ENCODE measurements around the gene ITPKC. TPM values are rescaled to one million over a fixed set of nuclear protein-coding genes. Genes with fewer than 3 reads are reported as not detected.
"Not testable (repeated sequence)": the region's sequence is repeated elsewhere in the genome, so short reads cannot be mapped to it uniquely, and the experiment has no call there.

The ITPKC gene
- total RNA-seq, 1 donor from 2014 or later: 8.7 TPM

DNA sequence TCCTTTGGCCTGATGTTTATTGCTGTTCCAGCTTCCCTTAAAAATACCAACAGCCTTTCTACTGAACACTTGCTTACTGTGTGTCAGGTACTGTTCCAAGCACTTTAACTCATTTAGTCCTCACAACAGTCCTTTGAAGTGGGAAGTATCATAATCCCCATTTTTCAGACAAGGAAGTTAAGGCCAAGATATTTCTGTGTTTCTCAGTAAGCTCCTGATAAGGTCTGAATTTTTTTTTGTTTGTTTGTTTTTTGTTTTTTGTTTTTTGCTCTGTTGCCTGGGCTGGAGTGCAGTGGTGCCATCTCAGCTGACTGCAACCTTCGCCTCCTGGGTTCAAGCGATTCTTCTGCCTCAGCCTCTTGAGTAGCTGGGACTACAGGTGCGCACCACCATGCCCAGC, 41.6 kb downstream of the ITPKC start:
- intact Hi-C loops (cut with micrococcal nuclease): no loop called here

DNA sequence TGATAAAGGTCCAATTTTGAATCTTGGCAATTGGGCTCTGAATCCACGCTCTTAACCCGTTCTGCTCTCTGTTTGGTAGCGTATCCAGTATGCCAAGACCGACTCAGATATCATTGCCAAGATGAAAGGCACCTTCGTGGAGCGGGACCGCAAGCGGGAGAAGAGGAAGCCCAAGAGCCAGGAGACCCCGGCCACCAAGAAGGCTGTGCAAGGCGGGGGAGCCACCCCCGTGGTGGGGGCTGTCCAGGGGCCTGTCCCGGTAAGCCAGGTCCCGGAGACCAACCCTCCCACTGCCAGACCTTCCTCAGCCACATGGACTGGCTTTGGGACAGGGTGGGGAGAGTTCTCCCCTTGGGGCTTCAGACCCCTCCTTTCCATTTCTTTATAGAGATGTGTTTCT, 42.4 kb downstream of the ITPKC start:
- intact Hi-C loops (cut with micrococcal nuclease): no loop called here

DNA sequence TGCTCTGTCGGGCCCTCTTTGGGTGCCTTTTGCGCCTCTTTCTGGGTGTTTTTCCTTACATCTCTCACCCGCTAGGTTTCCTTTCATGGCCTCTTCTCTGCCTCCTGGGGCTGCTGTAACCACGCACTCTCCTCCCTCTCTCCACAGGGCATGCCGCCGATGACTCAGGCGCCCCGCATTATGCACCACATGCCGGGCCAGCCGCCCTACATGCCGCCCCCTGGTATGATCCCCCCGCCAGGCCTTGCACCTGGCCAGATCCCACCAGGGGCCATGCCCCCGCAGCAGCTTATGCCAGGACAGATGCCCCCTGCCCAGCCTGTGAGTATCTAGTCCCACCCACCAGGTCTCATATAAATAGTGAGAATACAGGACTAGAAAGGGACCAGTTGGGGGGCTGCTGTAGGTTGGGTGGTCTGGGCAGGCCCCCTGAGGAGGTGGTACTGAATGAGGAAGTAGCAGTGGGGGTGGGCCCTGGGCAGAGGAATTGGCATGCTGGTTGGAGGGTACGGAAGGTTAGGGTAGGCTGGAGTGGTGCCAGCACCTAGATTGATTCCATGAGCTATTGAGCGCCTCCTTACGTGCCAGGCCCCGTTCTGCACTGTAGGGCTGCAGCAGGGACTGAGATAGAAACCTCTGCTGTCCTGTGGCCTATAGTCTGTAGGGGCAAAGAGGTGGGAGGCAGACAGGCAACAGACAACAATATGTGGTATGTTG, 46.0 kb downstream of the ITPKC start:
- intact Hi-C loops (cut with micrococcal nuclease): no loop called here

DNA sequence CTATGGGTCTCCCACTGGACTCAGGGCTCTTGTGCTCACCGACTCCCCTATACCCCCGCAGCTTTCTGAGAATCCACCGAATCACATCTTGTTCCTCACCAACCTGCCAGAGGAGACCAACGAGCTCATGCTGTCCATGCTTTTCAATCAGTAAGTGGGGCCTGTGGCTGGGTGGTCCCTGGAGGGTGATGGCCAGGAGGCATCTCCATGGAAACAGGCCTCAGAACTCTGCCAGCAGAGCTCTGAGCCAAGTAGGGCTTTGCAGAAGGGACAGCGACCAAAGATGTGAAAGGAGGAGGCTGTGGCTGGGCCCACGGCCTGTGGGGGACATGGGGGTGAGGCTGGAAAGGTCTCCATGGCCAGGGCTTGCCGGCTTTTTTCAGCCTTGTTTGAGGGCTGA, 46.6 kb downstream of the ITPKC start:
- intact Hi-C loops (cut with micrococcal nuclease): no loop called here

DNA sequence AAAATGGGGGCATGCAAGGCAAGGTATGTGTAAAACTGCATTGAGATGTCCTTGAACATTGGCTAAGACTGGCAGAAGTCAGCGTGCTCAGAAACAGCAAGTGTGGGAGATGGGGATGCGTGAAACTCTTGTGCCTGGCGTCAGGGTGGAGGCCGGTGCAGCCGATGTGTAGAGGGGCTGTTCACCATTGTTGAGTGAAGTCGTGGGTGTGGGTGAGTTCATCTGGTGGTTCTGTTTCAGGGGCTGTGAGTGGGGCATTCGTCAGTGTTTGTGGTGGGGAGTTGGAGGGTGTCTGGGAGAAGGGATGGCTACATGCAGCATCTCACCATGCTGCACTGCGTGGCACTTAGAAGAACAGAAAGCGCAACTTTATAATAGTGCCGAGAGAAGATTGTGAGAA, 47.1 kb downstream of the ITPKC start:
- intact Hi-C loops (cut with micrococcal nuclease): no loop called here

DNA sequence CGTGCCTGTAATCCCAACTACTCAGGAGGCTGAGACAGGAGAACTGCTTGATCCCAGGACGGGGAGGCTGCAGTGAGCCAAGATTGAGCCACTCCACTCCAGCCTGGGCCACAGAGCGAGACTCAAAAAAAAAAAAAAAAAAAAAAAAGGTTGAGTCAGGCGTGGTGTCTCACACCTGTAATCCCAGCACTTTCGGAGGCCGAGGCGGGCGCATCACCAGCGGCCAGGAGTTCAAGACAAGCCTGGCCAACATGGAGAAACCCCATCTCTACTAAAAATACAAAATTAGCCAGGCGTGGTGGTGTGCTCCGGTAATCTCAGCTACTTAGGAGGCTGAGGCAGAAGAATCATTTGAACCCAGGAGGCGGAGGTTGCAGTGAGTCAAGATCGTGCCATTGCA, 49.5 kb downstream of the ITPKC start:
- intact Hi-C loops (cut with micrococcal nuclease): not testable (repeated sequence)

DNA sequence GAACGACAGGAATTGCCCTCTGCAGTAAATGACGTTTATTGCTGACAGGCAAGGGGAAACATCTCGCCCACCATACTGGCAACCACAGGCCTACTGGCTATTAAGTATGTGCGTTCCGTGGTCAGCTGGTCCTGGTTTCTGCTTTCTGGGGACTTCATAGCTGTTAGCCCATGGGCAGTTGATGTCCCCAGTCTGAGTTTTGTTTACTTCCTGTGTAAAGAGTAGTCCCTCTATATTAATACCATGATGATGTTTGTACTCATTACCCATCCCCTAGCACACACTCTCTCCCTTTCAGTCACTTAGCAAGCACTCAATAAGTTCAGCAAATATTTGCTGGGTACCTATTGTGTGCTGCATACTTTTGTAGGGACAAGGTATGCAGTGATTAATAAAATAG, 52.0 kb downstream of the ITPKC start:
- intact Hi-C loops (cut with micrococcal nuclease): no loop called here

DNA sequence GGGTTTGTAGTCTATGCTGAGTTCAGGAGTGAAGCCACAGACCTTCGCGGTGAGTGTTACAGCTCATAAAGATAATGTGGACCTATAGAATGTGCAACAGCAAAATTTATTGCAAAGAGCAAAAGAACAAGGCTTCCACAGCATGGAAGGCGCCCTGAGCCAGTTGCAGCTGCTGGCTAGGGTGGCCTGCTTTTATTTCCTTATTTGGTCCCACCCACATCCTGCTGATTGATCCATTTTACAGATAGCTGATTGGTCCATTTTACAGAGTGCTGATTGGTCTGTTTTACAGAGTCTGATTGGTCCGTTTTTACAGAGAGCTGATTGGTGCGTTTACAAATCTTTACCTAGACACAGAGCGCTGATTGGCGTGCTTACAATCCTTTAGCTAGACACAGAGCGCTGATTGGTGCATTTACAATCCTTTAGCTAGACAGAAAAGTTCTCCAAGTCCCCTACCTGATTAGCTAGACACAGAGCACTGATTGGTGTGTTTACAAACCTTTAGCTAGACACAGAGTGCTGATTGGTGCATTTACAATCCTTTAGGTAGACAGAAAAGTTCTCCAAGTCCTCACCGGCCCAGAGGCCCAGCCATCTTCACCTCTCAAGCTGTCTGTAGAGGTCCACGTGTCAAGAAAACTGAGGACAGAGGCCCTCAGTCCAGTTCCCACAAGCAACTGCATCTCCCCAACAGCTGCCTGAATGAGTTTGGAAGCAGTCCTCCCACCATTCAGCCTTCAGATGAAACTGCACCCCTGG, 54.4 kb downstream of the ITPKC start:
- intact Hi-C loops (cut with micrococcal nuclease): loop anchor here (10.0 kb wide), 1 partner anchor 764 kb away; no protein-coding TSS in a partner anchor

DNA sequence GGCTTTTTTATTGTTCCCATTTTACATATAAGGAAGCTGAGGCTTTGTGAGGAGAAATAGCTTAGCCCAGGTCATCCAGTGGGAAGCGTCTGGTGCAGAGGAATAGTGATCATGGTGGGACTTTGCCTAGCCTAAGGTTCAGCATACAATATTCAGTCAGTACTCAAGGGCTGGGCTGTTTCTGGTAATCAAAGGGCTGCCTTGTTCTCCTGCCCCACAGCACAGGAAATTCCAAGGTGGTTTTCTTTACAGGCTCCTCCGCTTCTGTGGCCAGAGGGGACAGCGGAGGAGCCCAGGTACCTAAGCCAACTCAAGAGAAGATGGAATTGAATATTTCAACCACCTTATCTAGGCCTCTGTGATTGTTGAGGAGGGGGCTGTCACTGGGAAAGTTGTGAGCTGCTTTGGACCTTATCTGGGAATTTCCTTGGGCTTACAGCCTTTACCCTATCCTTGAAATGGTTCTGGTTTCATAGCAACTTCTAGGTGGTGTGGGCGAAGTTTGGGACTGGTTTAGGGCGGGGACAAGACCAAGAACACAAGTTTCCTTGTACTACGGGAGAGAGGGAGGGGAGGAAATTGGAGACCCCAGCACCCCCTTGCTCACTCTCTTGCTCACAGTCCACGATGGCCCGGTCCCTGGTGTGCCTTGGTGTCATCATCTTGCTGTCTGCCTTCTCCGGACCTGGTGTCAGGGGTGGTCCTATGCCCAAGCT, 58.2 kb downstream of the ITPKC start, which contains the start of gene MIA:
MIA (plus strand) TSS at position 606 of the 716 bp plus-strand sequence; CDS start at position 628, 22 bp downstream.
- intact Hi-C loops (cut with micrococcal nuclease): loop anchor here (10.0 kb wide), 1 partner anchor 760 kb away; no protein-coding TSS in a partner anchor

DNA sequence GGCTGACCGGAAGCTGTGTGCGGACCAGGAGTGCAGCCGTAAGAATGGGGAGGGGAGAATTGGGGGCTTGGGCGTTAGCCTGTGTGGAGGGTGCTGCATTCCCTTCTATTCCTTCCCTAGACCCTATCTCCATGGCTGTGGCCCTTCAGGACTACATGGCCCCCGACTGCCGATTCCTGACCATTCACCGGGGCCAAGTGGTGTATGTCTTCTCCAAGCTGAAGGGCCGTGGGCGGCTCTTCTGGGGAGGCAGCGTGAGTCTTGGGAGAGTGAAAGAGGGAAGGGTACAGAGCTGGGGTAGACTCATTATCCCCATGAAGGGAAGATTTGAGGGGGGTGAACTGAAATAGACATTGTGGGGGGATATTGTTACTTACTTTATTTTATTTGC, 58.7 kb downstream of the ITPKC start:
- intact Hi-C loops (cut with micrococcal nuclease): loop anchor here (10.0 kb wide), 1 partner anchor 759 kb away; no protein-coding TSS in a partner anchor

DNA sequence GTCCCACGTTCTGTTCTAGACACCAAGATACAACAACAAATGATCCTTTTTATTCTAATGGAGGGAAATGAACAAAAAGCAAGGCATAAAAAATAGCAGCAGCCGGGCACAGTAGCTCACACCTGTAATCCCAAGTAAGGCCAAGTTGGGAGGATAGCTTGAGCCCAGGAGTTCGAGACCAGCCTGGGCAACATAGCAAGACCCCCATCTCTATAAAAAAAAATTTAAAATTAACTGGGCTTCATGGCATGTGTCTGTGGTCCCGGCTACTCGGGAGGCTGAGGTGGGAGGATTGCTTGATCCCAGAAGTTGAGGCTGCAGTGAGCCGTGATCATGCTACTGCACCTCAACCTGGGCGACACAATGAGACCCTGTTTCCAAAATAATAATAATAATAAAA, 59.5 kb downstream of the ITPKC start:
- intact Hi-C loops (cut with micrococcal nuclease): loop anchor here (10.0 kb wide), 1 partner anchor 758 kb away; no protein-coding TSS in a partner anchor

DNA sequence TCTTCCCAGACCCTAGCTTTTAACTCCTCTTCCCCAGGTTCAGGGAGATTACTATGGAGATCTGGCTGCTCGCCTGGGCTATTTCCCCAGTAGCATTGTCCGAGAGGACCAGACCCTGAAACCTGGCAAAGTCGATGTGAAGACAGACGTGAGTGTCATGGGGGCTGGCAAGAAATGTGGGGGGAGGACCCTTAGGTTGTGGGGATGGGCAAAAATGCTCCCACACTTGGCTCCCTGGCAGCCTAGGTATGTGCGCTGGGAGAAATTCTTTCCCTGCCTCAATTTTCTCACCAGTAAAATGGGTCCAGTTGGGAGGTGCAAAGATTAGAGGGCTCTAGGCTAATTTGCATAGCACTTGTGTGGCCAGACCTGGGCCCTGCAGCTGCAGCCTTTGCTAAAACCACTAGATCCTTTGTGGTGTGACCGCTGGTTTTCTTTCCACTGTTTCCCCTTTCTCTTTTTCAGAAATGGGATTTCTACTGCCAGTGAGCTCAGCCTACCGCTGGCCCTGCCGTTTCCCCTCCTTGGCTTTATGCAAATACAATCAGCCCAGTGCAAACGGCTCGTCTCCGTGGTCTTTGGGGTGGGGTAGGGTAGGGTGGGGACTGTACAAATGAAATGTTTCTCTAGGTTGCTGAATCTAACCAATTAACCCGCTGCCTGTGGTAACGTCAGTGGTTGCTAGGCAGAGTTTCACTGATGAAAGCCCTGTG, 60.2 kb downstream of the ITPKC start:
- intact Hi-C loops (cut with micrococcal nuclease): loop anchor here (1.0 to 10.0 kb wide), 5 partner anchors 27 to 758 kb away; partner anchors contain the start of gene ACTMAP

DNA sequence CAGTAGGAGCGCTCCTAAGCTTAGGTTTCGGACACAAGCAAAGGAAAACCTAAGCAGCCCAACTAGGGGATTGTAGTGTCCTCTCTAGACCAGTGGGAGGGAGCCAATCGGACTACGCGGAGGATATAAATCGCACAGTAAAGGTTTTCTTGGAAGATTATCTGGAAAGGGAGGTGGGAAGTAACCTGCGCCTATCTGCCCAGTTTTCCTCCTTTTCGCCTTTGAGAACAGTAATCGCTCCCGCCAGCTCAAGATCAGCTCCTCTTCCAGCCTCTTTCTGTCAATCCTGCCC, 60.7 kb downstream of the ITPKC start:
- intact Hi-C loops (cut with micrococcal nuclease): loop anchor here (1.0 to 10.0 kb wide), 5 partner anchors 27 to 757 kb away; partner anchors contain the start of gene ACTMAP

DNA sequence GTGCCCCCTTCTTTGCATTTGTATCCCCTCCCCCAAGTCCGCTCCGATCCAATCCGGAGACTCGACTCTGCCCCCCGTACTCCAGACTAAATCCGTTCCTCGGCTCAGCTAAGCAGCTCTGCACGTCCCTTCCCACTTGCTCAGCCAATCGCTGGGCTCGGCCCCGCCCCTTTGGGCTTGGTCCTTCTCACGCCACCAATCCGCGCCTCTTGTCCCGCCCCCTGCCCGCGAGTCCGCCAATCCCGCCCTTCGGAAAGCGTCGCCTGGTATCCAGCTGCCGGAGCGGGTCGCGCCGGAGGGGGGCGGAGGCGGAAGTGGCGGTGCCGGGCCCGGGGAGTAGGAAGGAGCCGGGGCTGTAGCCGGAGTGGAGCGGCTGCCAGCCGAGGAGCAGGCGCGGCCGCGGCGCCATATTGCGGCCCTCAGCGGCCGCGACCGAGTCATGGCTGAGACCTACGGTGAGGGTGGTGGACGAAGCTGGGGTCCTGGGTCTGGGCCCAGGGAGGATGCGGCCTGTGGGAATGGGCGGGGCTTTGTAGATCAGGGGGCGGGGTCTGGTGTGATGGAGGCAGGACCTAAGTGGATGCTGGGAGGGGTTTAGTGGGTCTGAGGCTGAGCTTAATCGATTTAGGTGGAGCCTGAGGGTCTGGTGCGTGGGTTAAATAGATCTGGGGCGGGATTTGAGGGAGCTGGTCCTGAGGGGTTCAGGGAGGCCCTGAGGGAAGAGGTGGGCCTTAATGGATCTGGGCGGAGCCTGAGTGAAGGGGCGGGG, 61.2 kb downstream of the ITPKC start, which contains the start of gene RAB4B:
RAB4B (plus strand) TSS at position 311 of the 769 bp plus-strand sequence; CDS start at position 440, 129 bp downstream.
- intact Hi-C loops (cut with micrococcal nuclease): loop anchor here (1.0 to 10.0 kb wide), 17 partner anchors 20 to 1245 kb away; partner anchors contain the start of genes ACTMAP, BLVRB, COQ8B and EID2B

DNA sequence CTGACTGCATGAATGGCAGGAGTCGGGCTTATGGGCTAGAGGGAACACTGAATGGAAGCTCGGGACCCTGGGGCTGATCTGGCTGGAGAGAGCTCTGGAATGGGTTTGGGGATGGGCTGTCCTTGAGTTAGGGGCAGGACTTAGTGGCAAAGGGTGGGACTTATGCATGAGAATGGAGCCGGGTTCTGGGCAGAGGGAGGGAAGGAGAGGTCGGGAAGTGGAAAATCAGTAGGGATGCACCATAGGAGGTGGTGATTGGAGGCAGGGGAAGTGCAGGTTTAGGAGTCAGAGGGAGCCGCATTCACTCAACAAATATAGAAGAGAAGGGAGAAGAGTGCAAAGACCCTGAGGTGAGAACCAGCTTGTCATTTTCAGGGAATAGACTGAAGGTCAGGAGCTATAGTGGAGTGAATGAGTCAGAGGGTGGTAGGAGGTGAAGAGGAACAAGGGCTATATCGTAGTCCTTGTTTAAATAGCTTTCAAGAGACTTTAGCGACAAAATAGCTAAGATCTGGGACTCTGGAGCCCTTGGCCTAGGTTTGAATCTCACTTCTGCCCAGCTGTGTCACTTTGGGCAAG, 61.9 kb downstream of the ITPKC start:
- intact Hi-C loops (cut with micrococcal nuclease): loop anchor here (1.0 to 10.0 kb wide), 13 partner anchors 20 to 1246 kb away; partner anchors contain the start of genes BLVRB, COQ8B, EID2B and NUMBL

DNA sequence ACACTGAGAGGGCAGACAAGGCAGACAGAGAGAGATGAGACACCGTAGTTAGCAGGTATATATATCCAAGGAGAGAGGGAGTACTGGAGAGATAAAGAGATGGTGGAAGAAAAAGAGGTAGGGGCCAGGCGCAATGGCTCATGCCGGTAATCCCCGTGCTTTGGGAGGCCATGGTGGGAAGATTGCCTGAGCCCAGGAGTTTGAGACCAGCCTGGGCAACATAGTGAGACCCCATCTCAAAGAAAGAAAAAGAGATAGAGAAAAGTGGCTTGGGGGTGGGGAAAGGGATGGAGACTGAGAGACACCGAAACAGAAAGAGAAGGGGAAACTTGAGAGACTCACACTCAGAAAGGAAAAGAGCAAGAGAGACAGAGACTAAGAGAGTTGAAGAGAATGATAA, 63.7 kb downstream of the ITPKC start:
- intact Hi-C loops (cut with micrococcal nuclease): no loop called here

DNA sequence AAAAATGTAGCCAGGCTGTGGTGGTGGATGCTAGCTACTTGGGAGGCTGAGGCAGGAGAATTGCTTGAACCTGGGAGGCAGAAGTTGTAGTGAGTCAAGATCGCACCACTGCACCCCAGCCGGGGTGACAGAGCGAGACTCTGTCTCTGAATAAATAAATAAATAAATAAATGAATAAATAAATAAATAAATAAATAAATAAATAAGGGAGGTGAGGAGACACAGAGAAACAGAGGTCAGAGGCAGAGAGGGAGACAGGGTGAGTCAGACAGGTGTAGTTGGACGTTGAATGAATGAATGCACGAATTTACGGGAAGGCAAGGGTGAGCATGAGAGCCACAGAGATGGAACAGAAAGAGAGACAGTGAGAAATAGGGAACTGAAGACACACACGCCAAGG, 64.2 kb downstream of the ITPKC start:
- intact Hi-C loops (cut with micrococcal nuclease): no loop called here

DNA sequence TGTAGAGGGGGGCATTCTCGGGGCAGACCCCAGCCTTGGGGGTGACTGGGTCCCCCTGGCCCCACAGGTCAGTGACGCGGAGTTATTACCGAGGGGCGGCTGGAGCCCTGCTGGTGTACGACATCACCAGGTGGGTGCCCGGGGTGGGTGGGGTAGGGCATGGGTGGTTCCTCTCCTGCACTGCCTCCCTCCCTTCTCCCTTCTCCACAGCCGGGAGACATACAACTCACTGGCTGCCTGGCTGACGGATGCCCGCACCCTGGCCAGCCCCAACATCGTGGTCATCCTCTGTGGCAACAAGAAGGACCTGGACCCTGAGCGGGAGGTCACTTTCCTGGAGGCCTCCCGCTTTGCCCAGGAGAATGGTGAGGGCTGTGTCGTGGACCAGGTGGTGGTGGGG, 66.8 kb downstream of the ITPKC start:
- intact Hi-C loops (cut with micrococcal nuclease): no loop called here

DNA sequence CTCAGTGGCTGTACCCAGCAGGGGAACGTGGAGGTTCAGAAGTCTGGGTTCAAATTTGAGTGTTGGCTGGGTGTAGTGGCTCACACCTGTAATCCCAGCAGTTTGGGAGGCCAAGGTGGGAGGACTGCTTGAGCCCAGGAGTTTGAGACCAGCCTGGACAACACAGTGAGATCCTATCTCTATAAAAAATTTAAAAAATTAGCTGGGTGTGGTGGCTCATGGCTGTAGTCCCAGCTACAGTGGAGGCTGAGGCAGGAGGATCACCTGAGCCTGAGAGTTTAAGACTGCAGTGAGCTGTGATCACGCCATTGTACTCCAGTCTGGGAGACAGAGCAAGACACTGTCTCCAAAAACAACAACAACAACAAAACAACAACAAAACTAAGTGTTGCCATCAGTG, 67.2 kb downstream of the ITPKC start:
- intact Hi-C loops (cut with micrococcal nuclease): not testable (repeated sequence)

DNA sequence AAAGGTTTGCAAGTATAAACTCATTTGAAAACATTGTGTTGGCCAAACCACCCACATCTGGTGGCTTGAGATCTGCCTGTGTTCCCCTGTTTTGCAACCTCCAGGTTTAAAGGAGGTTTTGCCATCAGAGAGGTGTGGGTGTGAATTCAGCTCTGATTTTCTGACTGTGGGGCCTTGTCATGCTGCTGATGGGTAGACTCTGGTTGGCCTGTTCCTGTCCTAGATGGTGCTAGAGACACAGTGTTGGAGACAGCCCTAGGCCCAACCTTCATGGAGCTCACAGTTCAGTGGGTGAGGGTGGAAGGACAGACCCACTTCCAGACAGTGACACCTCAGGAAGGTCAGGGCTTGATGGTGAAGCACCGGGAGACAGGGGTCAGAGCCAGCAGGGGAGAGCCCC, 68.6 kb downstream of the ITPKC start:
- intact Hi-C loops (cut with micrococcal nuclease): no loop called here
